Nephron progenitor cell (in vitro differentiated cells): ENCODE results near the gene LAP3.

Source experiments
- DNase-seq: peaks from one replicate; pipeline ENCODE4 v3.0.0; 2021
- H3K27ac Mint-ChIP-seq: 2 replicates; pipeline ENCODE4 v1.8.0; 2021; ENCODE audit warnings: mild to moderate bottlenecking, moderate library complexity, mixed read lengths
- H3K27me3 Mint-ChIP-seq: 2 replicates; pipeline ENCODE4 v1.8.0; 2021; ENCODE audit warnings: mild to moderate bottlenecking, low read depth, mixed read lengths; ENCODE audit not compliant: poor library complexity
- H3K36me3 Mint-ChIP-seq: 2 replicates; pipeline ENCODE4 v1.8.0; 2021; ENCODE audit warnings: low read depth, mixed read lengths
- H3K4me1 Mint-ChIP-seq: 2 replicates; pipeline ENCODE4 v1.8.0; 2021; ENCODE audit warnings: mixed read lengths
- H3K4me3 Mint-ChIP-seq: 2 replicates; pipeline ENCODE4 v1.8.0; 2021; ENCODE audit warnings: mild to moderate bottlenecking, moderate library complexity, mixed read lengths
- H3K9me3 Mint-ChIP-seq: 2 replicates; pipeline ENCODE4 v1.8.0; 2021; ENCODE audit warnings: mild to moderate bottlenecking, moderate library complexity, mixed read lengths
- TF ChIP-seq, protein P1 (sequence below): fragments of 200-600 bp; sonication (generic); IDR thresholded peaks from 2 replicates; pipeline ENCODE4 v1.5.0; 2021; ENCODE audit warnings: antibody characterized with exemption

Gene LAP3

DNA sequence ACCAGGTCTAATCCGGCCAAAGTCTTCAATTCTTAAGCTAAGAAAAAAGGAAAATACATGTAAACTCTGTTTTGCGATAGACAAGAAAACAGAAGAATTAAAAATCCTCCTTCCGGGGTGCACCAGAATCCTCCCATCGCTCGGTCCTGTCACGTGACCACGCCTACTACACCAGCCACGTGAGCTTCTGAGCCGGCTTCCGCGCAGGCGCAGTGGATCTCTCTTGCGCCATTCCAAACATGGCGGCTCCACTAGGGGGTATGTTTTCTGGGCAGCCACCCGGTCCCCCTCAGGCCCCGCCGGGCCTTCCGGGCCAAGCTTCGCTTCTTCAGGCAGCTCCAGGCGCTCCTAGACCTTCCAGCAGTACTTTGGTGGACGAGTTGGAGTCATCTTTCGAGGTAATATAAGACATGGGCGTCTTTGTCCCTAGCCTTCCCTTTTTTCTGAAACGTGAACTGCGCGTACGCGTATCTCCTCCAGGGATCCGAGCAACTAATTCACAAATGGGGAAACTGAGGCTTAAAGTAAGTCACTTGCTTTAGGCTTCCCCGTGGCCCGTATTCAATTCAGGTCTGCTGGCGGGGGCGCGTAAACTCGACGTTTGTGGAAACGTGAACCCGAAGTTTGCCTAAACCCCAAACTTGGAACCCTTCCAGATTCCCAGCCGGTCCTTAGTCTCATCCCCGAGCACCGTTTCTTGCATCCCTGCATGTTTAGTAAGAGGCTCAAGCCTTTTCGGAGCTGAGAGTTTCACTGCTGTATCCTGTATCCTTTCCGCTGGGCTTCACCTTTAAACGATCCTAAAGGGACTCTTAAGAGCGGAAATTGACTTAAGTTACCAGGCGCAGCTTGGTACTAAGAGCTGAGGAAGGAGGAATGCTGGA lies 37.7 kb downstream of the LAP3 start, which contains the start of gene MED28:
Gene MED28 (plus strand): TSS at position 226 of the 884 bp plus-strand sequence. CDS start 14 bp downstream, at position 240.
- Mint-ChIP-seq H3K27me3 (no peaks in the 10 kb centered on the region), H3K27ac (peak within 1 kb of the TSS; percentile 95), H3K4me3 (peak within 1 kb of the TSS; percentile 97), H3K4me1 (peaks cover 27% of the 10 kb centered on the region), H3K9me3 (no peaks in the 10 kb centered on the region), H3K36me3 (peaks cover 23% of the 10 kb centered on the region)
- TF ChIP-seq, protein P1, sequence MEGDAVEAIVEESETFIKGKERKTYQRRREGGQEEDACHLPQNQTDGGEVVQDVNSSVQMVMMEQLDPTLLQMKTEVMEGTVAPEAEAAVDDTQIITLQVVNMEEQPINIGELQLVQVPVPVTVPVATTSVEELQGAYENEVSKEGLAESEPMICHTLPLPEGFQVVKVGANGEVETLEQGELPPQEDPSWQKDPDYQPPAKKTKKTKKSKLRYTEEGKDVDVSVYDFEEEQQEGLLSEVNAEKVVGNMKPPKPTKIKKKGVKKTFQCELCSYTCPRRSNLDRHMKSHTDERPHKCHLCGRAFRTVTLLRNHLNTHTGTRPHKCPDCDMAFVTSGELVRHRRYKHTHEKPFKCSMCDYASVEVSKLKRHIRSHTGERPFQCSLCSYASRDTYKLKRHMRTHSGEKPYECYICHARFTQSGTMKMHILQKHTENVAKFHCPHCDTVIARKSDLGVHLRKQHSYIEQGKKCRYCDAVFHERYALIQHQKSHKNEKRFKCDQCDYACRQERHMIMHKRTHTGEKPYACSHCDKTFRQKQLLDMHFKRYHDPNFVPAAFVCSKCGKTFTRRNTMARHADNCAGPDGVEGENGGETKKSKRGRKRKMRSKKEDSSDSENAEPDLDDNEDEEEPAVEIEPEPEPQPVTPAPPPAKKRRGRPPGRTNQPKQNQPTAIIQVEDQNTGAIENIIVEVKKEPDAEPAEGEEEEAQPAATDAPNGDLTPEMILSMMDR = no peak
- DNase-seq = peak; percentile 96

DNA sequence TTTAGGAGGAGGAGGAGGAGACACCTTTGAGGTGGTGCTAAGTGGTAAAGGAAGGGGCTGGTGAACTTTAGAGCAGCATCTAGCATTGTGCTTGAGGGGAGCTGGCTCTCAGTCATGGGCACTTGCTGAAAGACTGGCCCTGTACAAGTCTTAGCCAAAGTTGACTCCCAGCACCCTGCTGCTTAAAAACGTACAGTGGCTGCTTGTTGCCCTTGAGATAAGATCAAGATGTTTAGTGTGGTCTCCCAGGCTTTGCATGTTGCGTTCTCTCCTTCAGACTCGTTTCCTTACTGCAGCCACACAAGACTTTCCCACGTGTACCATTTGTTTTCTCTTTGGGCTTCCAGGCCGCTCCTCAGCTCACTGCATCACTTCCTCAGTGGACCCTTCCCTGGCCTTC lies 39.3 kb downstream of the LAP3 start:
- Mint-ChIP-seq H3K27me3 (no peaks in the 10 kb centered on the region), H3K4me3 (peak overlapping the region; percentile 78), H3K36me3 (peaks cover 30% of the 10 kb centered on the region), H3K27ac (no peak overlapping the region), H3K4me1 (peaks cover 27% of the 10 kb centered on the region), H3K9me3 (no peaks in the 10 kb centered on the region)
- DNase-seq = no peak
- TF ChIP-seq, protein P1 = no peak

DNA sequence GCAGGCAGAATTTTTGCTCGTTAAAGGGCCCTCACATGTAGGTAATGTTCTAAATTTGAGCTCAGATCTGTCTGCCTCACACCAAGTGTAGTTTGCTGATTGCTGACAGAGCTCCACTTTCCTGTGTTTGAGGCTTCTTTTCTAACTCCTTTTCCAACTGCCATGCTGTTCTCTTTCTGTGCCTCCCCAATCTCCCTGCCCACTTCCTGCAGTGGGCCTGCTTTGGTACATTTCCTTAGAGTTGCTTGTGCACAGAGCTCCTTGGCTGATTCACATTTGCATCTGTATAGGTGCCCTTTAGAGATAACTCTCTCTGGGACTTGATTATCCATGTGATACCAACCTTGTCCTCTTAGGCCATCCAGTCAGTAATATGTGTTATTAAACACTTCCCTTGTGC lies 41.9 kb downstream of the LAP3 start:
- H3K27ac Mint-ChIP-seq = no peak overlapping the region
- H3K4me3 Mint-ChIP-seq = no peak overlapping the region
- peaks cover 25% of the 10 kb centered on the region for H3K4me1 Mint-ChIP-seq
- DNase-seq = no peak
- no peaks in the 10 kb centered on the region for H3K9me3 Mint-ChIP-seq
- peaks cover 48% of the 10 kb centered on the region for H3K36me3 Mint-ChIP-seq
- no peaks in the 10 kb centered on the region for H3K27me3 Mint-ChIP-seq
- TF ChIP-seq, protein P1 = no peak

DNA sequence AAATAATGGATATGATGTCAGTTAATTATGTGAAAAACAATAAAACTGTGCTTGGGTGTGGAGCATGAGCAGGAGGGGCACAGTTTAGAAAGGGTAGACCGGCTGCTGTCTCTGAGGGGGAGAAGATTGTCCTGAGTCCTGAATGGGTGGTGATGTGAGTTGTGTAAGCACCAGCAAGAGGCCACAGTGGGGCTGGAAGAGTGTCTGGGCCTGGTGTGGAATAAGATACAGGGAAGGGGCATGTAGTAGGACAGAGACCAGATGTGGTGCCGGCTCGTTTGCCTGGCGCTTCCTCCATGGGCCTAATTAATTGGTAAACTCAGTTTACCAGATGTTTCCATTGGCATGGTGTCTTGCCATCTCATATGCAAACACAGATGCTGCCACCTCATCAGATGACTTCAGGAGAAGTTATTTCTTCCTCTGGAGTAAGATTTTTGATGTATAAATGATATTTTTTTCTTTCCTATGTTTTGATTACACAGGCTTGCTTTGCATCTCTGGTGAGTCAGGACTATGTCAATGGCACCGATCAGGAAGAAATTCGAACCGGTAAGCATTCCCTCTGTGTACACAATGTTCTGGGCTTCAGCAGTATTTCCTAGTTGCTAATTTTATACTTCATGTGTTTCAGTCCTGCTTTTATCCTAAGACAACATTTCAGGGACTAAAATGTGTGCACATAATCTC lies 42.6 kb downstream of the LAP3 start:
- Mint-ChIP-seq H3K4me3 (no peak overlapping the region), H3K27me3 (no peaks in the 10 kb centered on the region), H3K36me3 (peaks cover 55% of the 10 kb centered on the region), H3K9me3 (no peaks in the 10 kb centered on the region), H3K4me1 (peaks cover 20% of the 10 kb centered on the region), H3K27ac (no peak overlapping the region)
- TF ChIP-seq, protein P1 = no peak
- no peak for DNase-seq

DNA sequence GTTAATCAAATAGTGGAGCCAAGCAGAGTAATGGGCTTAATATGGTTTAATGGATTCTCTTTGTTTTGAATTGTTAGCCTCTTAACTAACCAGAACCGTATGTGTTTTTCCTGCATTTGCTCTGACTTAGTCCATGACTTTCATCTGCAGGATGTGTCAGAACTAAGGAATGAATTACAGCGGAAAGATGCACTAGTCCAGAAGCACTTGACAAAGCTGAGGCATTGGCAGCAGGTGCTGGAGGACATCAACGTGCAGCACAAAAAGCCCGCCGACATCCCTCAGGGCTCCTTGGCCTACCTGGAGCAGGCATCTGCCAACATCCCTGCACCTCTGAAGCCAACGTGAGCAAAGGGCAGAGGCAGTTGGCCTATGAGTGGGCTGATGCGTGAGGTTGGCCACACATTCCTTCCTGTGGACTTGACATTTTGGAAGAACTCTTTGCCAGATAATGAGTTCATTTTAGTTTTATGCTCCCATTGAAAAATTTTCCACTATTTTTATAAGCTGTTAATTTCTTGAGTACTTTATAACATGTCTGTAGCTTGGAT lies 46.5 kb downstream of the LAP3 start:
- Mint-ChIP-seq H3K36me3 (peaks cover 75% of the 10 kb centered on the region), H3K4me1 (no peaks in the 10 kb centered on the region), H3K27me3 (no peaks in the 10 kb centered on the region), H3K9me3 (no peaks in the 10 kb centered on the region), H3K4me3 (no peak overlapping the region), H3K27ac (no peak overlapping the region)
- no peak for DNase-seq
- TF ChIP-seq, protein P1 = no peak
